ENCODE measurements around the gene ASTN1.

The ASTN1 gene

DNA sequence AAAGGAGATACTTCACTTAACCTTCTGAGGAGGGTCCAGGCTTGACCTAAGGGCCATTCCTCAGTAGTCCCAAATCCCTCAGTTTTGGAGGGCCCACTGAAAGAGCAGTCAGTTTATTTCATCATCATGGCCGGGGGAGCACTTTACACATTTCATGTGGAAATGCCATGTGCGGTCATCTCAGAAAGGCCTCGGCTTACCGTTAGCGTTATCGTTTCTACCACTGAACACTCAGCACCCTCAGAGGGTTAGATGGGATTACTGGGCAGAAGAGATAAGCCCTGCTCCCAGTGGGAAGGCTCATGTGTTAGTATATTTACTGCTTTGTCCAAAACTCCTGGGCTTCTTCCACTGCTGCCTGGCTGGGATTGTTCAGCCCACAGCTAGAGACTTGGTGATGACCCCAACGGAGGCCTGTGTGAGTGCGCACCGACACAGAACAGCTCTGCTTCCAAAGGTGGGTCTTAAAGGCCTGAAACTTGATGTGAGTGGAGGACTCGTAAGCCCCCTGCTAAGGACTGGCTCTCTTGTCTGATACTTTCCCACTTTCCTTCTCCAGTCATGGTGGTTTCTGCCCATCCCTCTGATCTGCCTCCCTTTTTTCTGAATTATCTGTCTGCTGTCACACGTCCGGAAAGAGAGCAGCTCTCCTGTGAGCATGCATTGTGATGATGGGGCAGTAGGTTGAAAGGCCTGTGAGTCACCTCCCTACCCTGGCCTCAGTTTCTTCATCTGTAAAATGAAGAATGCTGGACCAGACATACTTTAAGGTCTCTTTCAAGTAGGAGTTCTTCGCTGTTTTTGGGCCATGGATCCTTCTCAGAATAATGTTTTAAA lies 284.5 kb downstream of the ASTN1 start:
- no peak for DNase-seq (ENCODE audit: low read depth in 2 of 2)

DNA sequence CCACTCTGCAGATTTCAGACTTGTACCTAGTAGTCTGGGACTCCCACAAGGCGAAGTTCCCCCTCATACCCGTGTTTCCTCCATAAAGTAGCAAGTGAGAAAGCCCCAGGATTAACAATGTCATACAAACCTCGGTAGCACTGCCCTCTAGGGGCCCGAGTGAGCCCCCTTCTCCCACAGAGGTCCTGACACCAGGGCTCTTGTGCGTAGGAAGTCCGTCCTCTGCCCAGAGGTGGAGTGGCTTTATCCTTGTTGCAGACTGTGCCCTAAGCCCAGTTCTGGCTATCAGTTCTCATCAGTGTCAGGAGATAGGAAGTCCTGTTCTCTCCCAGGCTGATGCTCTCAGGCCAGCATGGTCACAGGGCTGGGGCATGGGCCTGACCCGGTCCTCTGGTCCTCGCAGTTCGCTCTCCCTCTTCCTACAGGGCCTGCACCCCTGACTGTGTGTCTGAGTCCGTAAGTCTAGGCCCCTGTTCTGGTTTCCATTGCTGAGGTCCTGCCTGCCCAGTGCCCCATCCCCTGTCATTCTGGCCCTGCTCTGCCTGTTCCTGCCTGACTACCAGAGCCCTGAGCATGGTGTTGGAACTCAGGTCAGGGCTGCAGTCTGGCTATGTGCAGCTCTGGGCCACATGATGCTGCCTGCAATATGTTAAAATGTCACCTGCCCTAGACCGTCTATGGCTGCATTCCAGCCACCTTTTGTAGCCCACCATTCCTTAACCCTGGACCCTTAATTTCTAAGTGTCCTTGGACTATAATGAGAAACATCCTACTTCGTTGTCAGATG lies 285.6 kb downstream of the ASTN1 start:
- DNase-seq (ENCODE audit: low read depth in 2 of 2): no peak

DNA sequence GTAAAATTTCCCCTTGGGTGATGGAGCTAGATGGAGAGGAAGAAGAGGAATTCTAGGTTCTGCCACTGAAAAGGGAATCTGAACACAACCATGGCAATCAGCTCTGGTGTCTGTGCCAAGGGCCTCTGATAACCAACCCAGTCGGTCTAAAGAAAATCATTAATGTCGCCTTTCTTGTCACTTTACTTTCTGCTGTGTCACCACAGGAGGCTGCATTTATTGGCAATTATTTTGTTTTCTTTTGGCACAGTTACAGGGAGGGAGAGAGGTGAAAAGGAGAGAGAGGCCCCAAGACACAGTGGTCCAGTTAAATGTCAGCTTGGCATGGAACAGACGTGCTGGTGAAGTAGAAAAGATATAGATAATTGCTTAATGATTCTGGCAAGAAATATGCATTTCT lies 287.0 kb downstream of the ASTN1 start:
- DNase-seq (ENCODE audit: low read depth in 2 of 2): no peak

DNA sequence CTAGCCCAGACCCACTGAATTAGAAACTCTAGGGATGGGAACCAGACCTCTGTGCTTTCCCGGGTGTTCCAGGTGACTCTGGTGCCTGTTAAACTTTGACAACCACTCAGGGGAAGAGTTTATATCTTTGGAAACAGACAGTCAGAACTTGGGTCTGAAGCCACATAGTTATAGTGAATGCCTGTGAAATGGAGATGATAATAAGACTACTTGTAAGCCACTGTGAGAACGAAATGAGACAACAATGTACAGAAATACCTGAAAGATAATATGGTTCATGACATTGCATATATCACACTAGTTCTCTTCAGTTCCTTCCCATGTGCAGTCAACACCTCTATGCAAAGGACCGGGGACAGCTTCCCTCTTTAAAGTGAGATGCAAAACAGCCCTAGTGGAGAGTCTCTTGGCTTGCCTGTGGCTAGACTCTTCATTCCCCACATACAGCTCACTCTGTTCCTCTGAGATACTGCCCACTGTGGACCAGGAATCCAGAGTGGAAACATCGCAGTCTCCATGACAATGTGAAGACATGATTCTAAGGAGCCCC lies 287.5 kb downstream of the ASTN1 start:
- no peak for DNase-seq (ENCODE audit: low read depth in 2 of 2)

DNA sequence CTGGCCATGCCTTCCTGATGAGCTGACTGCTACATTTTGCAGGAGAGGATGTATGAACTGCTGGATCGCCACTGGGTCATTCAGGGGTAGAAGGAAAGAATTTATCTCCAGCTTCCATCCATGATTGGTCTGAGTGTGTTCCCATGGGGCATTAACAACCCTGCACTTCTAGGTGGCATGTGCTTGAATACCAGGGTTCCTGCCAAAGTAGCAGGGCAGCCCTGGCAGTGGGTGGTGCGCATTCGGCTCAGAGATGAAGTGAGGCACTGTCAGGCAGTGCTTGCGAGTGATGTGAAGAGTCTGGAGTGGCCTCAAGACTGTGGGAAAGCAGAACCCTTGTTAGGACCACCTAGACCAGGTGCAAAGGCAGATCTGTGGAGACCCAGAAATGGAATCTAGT lies 294.9 kb downstream of the ASTN1 start:
- no peak for DNase-seq (ENCODE audit: low read depth in 2 of 2)

DNA sequence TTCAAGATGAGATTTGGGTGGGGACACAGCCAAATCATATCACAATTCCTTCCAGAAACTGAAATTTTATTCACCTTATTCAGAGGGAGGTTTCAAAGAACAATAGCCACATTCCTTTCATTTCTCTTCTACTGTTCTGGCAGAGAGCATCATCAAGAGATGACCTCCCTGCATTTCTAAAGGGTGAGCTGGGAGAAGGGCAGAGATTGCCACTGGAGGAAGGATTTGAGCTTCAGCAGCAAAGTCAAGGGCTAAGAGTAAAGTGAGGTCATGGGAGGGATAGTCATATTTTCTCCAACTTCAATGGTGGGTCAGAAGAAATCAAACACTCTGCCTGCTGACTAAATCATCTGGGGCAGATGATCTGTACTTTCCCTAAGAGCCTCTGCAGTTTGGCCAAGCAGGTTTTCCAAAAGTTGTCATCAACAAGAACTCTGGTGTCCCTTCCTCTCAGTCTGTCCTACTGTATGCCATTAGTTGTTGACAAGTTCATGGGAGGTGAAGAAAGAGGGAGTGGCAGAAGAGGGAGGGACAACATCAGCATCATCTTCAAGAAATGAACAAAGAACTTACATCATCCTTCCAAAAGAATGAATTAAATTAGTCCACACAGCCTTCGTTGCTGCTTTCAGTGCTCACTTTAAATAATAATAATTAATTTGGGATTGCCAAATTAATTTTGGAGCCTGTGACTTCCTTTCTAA lies 298.3 kb downstream of the ASTN1 start:
- no peak for DNase-seq (ENCODE audit: low read depth in 2 of 2)

DNA sequence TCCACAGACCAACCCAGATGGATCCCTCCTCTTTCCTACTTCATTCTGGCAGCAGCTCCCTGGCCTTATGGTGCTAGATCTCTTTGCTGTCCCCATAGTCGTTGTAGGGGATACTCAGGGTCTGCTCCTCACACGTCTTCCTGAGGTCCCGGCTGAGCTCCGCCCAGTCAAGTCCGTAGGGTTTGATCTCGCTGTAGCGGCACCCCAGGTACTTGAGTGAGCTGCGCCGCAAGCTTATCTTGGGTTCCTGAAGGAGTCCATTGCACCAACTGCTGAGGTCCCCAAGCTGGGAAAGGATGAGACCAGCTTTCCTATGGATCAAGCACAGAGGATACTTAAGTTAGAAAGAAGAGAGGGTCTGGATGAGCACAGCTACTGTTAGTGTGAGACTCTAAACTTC lies 300.3 kb downstream of the ASTN1 start:
- DNase-seq (ENCODE audit: low read depth in 2 of 2): no peak

DNA sequence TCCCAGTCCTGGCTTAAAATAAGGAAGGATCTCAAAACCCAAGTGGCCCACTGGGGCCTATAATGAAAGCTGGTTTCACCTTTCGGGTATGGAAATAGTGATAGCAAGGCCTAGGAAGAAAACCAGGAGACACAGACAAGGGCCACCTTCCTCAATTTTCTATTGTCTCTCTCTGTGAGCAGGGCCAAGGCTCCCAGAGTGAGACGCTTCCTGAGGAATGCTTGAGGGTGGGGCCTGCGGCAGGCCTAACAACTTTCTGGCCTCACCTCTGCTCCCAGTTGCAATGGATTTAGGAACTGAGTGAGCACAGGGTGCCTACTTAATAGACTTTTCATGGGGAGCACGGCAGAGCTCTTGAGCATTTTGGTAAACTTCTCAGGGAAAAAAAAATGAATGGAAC lies 300.9 kb downstream of the ASTN1 start:
- no peak for DNase-seq (ENCODE audit: low read depth in 2 of 2)

DNA sequence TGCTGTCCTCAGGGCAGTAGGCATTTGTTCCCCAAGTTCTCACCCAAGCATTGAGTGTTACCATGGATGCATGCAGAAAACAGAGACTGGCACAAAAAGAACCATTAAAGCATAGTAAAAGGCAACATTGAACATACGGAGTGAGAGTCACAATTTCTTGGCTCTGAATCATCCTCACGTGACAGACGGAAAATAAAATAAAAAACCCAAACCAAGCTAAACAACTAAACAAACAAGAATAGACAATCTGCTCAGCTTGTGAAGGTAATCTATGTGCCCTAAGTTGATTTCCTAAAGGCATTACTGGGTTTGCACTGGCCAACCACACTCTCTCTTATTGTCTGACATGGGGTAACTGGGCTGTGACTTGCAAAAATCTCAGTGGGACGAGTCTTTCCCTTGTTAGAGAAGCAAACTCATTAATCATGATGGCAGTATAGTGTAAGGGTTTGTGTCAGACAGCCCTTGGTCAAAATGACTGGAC lies 306.0 kb downstream of the ASTN1 start:
- no peak for DNase-seq (ENCODE audit: low read depth in 2 of 2)

DNA sequence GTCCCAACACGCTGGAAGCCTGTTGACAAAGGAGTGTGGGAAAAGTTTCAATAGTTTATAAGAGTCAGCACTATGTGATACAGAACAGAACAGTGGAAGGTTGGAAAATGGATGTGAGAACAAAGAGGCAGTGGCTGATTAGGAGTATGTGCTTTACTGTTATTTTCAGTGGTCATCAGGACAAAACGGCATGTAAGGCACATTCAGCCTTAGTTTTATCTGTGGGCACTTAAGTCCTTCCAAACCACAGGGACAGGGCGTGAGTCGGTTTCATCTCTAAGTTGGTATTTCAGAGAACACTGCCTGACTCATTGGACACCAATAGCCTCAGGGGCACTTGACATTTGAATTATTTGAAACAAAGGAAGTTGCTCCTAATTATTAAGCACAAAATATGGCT lies 306.9 kb downstream of the ASTN1 start:
- DNase-seq (ENCODE audit: low read depth in 2 of 2): no peak

DNA sequence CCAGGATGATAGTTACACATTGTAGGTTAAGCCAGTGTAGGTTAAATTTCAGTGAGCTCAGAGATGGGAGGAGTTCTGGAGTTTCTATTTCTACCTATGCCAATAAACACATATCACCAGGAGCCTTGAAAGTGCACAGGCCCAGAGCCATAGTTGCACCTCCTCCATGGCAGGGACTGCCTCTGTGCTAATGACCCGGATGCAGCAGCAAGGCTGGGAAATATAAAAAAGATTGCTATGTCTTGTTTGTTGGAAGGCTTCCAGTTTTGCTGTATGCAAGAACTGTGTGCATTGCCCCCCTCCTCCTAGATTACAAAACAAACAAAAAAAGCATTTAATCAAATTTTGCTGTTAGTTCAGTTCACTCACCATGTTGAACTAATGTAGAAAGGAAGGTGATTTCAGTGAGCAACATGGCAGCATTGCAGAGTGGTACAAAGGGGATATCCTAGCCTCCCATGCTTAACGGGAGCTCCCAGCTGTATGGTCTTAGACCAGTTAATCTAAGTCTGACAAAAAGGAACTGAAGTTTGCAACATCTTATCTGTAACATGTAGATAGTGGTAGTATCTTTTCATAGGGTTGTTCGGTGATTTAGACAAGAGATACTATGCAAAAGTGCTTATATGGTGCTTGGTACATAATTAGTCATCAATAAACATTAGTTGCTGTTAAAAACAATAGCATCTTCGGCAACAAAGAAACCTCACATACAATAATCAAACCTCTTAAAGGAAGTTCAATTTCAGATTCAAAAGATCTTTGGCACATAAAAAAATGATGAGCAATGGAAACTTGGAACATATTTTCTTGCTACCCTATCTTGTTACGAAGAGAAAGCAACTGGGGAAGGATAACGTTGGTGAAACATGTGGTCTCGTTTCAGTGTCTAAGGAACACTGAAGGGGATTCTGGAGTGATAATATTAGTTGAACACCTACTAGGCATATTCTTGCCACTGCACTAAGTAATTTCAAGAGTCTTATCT lies 309.5 kb downstream of the ASTN1 start:
- no peak for DNase-seq (ENCODE audit: low read depth in 2 of 2)

DNA sequence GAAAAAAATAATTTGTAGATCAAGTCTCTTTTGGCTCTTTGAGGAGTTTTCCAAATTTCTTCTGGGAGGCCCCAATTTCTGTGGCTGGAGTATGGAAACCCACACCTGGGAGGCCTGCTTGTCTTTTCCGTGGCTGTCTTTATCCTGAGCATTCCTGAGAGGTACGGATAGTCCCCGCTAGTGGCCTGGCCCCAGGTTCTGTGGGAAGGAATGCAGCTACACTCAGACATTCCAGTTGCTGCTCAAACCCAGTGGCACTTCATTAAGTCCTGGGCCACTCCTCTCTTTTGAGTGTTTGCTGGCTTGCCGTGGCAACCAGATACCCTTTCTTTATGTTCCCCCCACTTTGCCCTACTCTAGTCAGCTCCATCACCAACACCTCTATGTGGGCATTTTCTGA lies 310.4 kb downstream of the ASTN1 start:
- DNase-seq (ENCODE audit: low read depth in 2 of 2): no peak

DNA sequence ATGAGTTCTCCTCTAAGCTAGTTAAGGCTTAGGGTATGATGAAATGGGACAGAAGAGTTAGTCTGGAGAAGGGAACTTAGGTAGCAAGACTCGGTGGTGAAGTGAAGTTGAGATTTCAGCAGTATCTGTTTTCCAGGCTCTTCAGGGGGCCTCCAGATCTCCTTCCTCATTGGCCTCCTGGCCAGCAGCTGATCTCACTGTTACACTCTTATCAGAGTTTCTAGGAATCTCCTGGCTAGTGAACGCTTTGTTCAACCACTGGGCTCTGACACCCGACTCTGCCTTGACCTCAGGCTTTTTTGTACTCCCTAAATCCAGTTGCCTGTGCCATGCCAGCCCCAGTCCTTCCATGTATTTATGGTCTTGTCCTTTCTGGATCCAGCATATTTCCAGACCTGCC lies 311.0 kb downstream of the ASTN1 start:
- no peak for DNase-seq (ENCODE audit: low read depth in 2 of 2)

DNA sequence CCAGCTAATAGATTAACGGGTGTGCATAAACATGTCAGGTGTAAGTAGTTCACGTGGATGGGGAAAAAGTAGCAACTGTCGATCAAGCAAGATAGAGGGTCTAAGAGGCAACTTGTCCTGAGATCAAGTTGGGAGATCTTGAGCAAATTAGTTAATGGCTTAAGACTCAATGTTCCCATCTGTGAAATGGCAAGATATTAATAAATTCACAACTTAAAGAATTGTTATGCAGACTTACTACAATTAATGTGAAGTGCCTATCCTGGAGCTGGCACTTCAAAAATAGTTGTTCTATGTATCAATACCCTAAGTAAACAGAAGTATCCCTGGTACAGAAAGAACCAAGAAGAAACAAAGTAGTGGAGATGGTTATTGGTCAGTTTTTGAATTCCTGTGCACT lies 312.4 kb downstream of the ASTN1 start:
- DNase-seq (ENCODE audit: low read depth in 2 of 2): no peak

DNA sequence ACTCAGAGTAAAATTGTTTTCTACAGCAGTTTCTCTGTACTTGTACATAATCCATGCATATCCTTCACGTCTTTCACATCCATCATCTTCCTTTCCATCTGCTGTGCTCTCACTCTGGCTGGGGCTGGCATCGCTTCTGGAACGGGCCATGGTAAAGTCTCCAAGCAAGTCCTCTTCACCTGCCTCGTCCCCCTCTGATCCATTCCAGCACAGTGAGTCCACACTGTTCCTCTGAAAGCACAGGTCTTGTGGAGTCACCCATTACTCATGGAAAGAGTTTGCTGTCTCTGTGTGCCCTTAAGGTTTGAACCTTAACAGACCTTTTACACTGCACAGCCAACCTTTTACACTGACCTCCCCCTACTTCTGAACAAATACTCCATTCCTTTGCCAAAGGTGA lies 313.6 kb downstream of the ASTN1 start:
- no peak for DNase-seq (ENCODE audit: low read depth in 2 of 2)

DNA sequence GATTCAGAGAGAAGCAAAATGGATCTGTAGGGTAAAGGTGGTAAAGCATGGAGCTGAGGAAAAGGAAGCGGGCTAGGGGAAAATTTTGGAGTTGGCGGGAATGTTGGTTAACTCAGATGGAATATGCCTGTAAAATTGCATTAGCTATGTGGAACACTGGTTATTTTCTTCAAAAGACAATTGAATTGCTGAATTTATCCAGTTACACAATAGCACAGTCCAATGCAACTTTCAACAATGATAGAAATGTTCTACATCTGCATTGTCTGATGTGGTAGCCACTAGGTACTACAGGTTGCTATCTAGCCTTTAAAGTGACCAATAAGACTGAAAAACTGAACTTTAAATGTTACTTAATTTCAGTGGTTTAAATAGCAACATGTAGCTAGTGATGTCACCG lies 315.2 kb downstream of the ASTN1 start:
- no peak for DNase-seq (ENCODE audit: low read depth in 2 of 2)

DNA sequence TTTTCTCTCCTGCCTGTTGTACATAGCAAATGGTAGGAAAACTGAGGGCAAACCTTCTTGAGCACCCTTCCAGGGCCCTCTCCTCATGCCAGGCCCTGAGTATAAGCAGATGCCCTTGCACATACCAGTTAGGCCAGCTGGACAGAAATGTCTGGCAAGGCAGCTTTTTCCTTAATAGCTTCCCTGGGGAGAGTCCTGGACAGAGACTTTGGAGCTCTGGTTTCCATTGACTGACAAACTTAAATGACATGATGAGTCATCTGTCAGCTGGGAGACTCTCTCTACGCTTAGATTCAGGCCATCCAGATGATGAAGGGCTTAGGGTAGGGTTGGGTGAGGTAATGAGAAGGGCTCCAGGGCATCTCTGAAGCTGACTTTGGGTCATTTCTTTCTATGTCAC lies 317.5 kb downstream of the ASTN1 start:
- DNase-seq (ENCODE audit: low read depth in 2 of 2): no peak

DNA sequence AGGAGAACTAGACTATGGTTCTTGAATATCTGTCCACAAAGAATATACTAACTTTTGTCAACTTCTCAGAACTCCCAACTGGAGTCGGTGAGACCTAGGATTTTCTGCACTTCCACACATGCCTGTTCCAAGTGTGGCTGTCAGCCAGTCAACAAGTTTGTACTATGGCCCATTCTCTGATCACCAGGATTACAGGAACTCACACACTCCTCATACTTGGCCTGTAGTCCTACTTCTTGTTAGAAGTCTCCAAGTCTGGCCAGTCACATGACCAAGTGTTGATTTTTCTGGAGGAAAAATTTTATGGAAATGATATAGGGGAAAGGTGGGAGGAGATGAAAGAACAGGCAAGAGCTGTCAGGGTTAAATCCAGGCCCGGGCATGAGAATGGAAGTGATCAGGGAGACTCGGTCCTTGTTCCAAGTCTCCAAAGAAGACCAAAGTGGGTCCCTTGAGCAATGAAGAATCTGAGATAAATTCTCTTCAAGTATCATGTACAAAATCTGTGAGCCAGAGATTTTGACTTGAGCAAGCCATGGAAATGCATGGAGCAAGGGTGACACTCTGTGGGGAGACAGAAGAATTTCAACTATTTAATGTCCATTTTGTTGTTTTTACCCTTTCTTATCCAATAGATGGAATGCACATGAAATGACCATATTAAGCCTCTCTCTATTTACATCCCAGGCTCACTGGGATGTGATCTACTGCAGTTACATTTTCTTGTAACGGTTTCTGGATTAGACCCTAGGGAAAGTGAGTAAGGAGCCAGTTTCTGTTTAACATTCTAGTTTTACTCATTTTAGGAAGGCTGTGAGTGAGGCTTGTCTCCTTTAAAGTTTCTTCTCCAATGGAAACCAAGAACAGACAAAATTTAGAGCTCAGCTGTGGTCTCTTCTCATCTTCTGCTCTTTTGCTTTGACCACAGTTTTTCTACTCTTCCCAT lies 320.9 kb downstream of the ASTN1 start:
- DNase-seq (ENCODE audit: low read depth in 2 of 2): no peak

DNA sequence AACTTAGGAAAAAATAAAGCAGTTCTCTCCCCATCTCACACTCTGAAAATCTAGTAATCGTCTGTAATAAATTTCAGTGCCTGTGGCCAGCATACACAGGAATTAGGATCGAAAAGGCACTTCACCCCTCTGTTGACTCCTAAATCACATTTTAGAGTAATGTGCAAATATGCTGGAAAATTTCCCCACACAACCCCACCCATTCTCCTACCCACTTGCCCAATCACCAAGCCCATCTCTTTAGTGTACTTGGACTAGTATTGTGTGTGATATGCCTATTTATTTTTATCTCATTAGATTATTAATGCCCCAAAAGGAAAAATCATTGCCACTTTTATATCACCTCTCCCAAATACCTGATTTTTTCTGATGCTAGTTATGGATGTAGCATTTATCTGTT lies 323.3 kb downstream of the ASTN1 start:
- DNase-seq (ENCODE audit: low read depth in 2 of 2): no peak

DNA sequence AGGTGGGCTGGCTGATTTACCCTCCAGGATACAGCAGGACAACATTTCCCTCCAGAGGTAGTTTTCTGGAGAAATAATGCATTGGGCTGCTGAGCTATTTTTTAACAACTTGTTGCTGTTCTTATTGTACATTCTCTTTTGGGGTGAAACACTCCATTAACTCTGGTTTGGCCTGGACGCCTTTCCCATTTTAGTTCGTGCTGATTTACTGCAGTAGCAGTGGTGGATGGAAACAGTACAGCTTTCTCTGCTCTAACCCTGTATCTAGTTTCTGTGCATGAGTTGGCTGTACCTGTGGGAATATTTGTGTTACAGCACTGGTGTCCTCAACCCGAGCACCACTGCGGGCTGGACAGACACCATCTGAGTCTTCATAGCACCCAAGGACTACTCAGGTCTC lies 325.3 kb downstream of the ASTN1 start:
- no peak for DNase-seq (ENCODE audit: low read depth in 2 of 2)
